A673 (cell line): Measurements from ENCODE around the gene BBS10.
A peak's percentile ranks its signal among the peaks of the same experiment; 100 is the strongest.

ENCODE experiments used
- CTCF ChIP-seq: fragments of 300-800, 200-600 bp; sonication (generic); conservative IDR thresholded peaks from 2 replicates; pipeline ENCODE4 v1.5.1; 2017; ENCODE audit warnings: low read depth, mild to moderate bottlenecking, antibody characterized with exemption, low read length, moderate library complexity, mixed read lengths
- EZH2 ChIP-seq: fragments of 200-600 bp; sonication (generic); IDR thresholded peaks from 2 replicates; pipeline ENCODE4 v1.6.1; 2017; ENCODE audit warnings: borderline replicate concordance, low read depth, mild to moderate bottlenecking, mixed read lengths, antibody characterized with exemption, low read length; ENCODE audit not compliant: poor library complexity, severe bottlenecking

- TF ChIP-seq CTCF (peak; percentile 41), EZH2 (no peak)
Observed at GRCh38 chr12:76346798-76347420, 1.3 kb downstream of the BBS10 start.
